HEK293 (cell line): Measurements from ENCODE around the gene APH1A.

Source experiments
- CTCF ChIA-PET: fragments of 350-600 bp; formaldehyde crosslinking; extraction: SDS; loops from one replicate; lab custom pipeline; 2021; ENCODE audit warnings: antibody characterized with exemption; lab: Yijun Ruan, JAX
- POLR2A ChIA-PET: fragments of 300-600 bp; formaldehyde crosslinking; extraction: SDS; loops from one replicate; lab custom pipeline; 2020; ENCODE audit warnings: antibody characterized with exemption, inconsistent platforms; lab: Yijun Ruan, JAX
- H3K27ac ChIP-seq: fragments of 200-500 bp; sonication (Bioruptor generic); 2 replicates; pipeline ENCODE4 v1.5.1; 2014; ENCODE audit warnings: low read depth, low read length, control low read depth, inconsistent platforms; ENCODE audit errors: extremely low read depth
- H3K36me3 ChIP-seq, 2 experiments: fragments of 200-500 bp in 1 of 2; sonication (Bioruptor generic) in 1 of 2; 1 replicate in 1 of 2; 2 replicates in 1 of 2; pipeline ENCODE4 v1.5.1; 2014 to 2017; ENCODE audit warnings: inconsistent platforms in 2 of 2, low read length in 2 of 2; ENCODE audit not compliant: control insufficient read depth in 2 of 2, insufficient read depth in 1 of 2
- H3K4me1 ChIP-seq: fragments of 200-500 bp; sonication (Bioruptor generic); 2 replicates; pipeline ENCODE4 v1.5.1; 2014; ENCODE audit warnings: mild to moderate bottlenecking, low read length, inconsistent platforms; ENCODE audit not compliant: control insufficient read depth, insufficient read depth
- H3K4me3 ChIP-seq: 2 replicates; pipeline ENCODE4 v1.5.1; 2011; ENCODE audit warnings: low read depth, mild to moderate bottlenecking, control low read depth, low read length, moderate library complexity
- H3K9me3 ChIP-seq: fragments of 200-500 bp; sonication (Bioruptor generic); 2 replicates; pipeline ENCODE4 v1.5.1; 2014; ENCODE audit warnings: low read depth, low read length, inconsistent platforms; ENCODE audit not compliant: control insufficient read depth, insufficient read depth
- OVOL3 ChIP-seq: fragments of 450-650 bp; formaldehyde crosslinking; IDR thresholded peaks from 2 replicates; pipeline ENCODE4 v1.5.1; 2016; ENCODE audit warnings: missing biosample characterization, missing genetic modification characterization
- RBAK ChIP-seq: fragments of 450-650 bp; formaldehyde crosslinking; IDR thresholded peaks from 2 replicates; pipeline ENCODE4 v1.5.1; 2016; ENCODE audit warnings: missing biosample characterization, missing genetic modification characterization
- REST ChIP-seq: fragments of 450-650 bp; formaldehyde crosslinking; IDR thresholded peaks from 2 replicates; pipeline ENCODE4 v1.5.1; 2016; ENCODE audit warnings: missing biosample characterization, missing genetic modification characterization
- SETDB1 ChIP-seq: IDR thresholded peaks from one replicate; pipeline ENCODE4 v1.6.1; 2017; ENCODE audit warnings: mild to moderate bottlenecking, low read length, moderate library complexity, mixed read lengths; ENCODE audit not compliant: insufficient read length
- SP2 ChIP-seq: fragments of 450-650 bp; formaldehyde crosslinking; IDR thresholded peaks from 2 replicates; pipeline ENCODE4 v1.5.1; 2016; ENCODE audit warnings: missing biosample characterization, missing genetic modification characterization
- WT1 ChIP-seq: fragments of 450-650 bp; formaldehyde crosslinking; IDR thresholded peaks from 2 replicates; pipeline ENCODE4 v1.5.1; 2016; ENCODE audit warnings: missing biosample characterization, missing genetic modification characterization
- ZBTB1 ChIP-seq: fragments of 450-650 bp; formaldehyde crosslinking; IDR thresholded peaks from 2 replicates; pipeline ENCODE4 v1.5.1; 2016; ENCODE audit warnings: missing biosample characterization, missing genetic modification characterization
- ZNF140 ChIP-seq: fragments of 450-650 bp; formaldehyde crosslinking; IDR thresholded peaks from 2 replicates; pipeline ENCODE4 v1.5.1; 2016; ENCODE audit warnings: missing biosample characterization, missing genetic modification characterization
- ZNF211 ChIP-seq: fragments of 450-650 bp; formaldehyde crosslinking; IDR thresholded peaks from 2 replicates; pipeline ENCODE4 v1.5.1; 2016; ENCODE audit warnings: low read depth, missing biosample characterization, missing genetic modification characterization
- ZNF335 ChIP-seq: fragments of 450-650 bp; formaldehyde crosslinking; conservative IDR thresholded peaks from 2 replicates; pipeline ENCODE4 v1.5.1; 2016; ENCODE audit warnings: missing biosample characterization, missing genetic modification characterization
- ZNF350 ChIP-seq: fragments of 450-650 bp; formaldehyde crosslinking; IDR thresholded peaks from 2 replicates; pipeline ENCODE4 v1.5.0; 2017; ENCODE audit warnings: missing biosample characterization, mild to moderate bottlenecking, missing genetic modification characterization
- ZNF354C ChIP-seq: fragments of 450-650 bp; formaldehyde crosslinking; IDR thresholded peaks from 2 replicates; pipeline ENCODE4 v1.5.1; 2016; ENCODE audit warnings: missing biosample characterization, missing genetic modification characterization, low read depth, borderline replicate concordance
- ZNF426 ChIP-seq: fragments of 450-650 bp; formaldehyde crosslinking; IDR thresholded peaks from 2 replicates; pipeline ENCODE4 v1.5.1; 2017; ENCODE audit warnings: missing biosample characterization, missing genetic modification characterization, mild to moderate bottlenecking, inconsistent platforms, moderate library complexity
- ZNF433 ChIP-seq: fragments of 450-650 bp; formaldehyde crosslinking; IDR thresholded peaks from 2 replicates; pipeline ENCODE4 v1.5.1; 2016; ENCODE audit warnings: missing biosample characterization, missing genetic modification characterization, low read depth
- ZNF501 ChIP-seq: fragments of 450-650 bp; formaldehyde crosslinking; IDR thresholded peaks from 2 replicates; pipeline ENCODE4 v1.5.1; 2016; ENCODE audit warnings: missing biosample characterization, missing genetic modification characterization
- ZNF610 ChIP-seq: fragments of 450-650 bp; formaldehyde crosslinking; IDR thresholded peaks from 2 replicates; pipeline ENCODE4 v1.5.1; 2016; ENCODE audit warnings: missing biosample characterization, missing genetic modification characterization, borderline replicate concordance
- ZNF626 ChIP-seq: fragments of 450-650 bp; sonication (Bioruptor Pico); formaldehyde crosslinking; IDR thresholded peaks from 2 replicates; pipeline ENCODE4 v1.5.1; 2018; ENCODE audit warnings: missing biosample characterization, missing genetic modification characterization, inconsistent platforms
- ZNF707 ChIP-seq: fragments of 450-650 bp; formaldehyde crosslinking; IDR thresholded peaks from 2 replicates; pipeline ENCODE4 v1.5.1; 2016; ENCODE audit warnings: missing biosample characterization, missing genetic modification characterization
- ZNF776 ChIP-seq: fragments of 450-650 bp; formaldehyde crosslinking; IDR thresholded peaks from 2 replicates; pipeline ENCODE4 v1.5.0; 2017; ENCODE audit warnings: missing biosample characterization, missing genetic modification characterization, borderline replicate concordance
- ZNF791 ChIP-seq: fragments of 450-650 bp; formaldehyde crosslinking; IDR thresholded peaks from 2 replicates; pipeline ENCODE4 v1.5.1; 2016; ENCODE audit warnings: missing biosample characterization, missing genetic modification characterization
- ZNF843 ChIP-seq: fragments of 450-650 bp; formaldehyde crosslinking; IDR thresholded peaks from 2 replicates; pipeline ENCODE4 v1.5.1; 2016; ENCODE audit warnings: missing biosample characterization, missing genetic modification characterization
- TF ChIP-seq, protein P1 (sequence below): fragments of 450-650 bp; formaldehyde crosslinking; IDR thresholded peaks from 2 replicates; pipeline ENCODE4 v1.5.1; 2017; ENCODE audit warnings: missing biosample characterization, missing genetic modification characterization

APH1A gene

DNA sequence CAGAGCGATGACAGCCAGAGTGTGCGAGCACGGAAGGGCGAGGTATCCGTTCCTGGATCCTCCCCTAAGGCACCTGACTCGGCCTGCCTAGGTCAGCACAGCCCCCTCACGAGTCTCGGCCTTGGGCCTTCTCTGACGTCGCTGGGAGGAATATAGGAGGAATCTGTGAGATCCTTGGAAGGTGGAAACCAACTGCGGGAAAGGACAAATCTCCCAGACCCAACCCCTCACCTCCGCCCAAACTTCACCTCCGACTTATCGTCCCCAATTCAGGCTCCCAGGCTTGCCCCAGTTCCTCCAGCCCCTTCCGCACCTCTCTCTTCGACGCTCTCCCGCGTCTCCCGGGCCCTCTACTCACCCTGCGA is 494 bp downstream of the APH1A start:
- TF ChIP-seq SP2 (tag by site-specific recombination), result peak; percentile 4
- TF ChIP-seq ZNF501, result no peak
- TF ChIP-seq, all 188 proteins: peak for 1
- peak overlapping the region; percentile 75 for H3K27ac ChIP-seq
- H3K36me3 ChIP-seq, result peaks cover 4 to 34% of the 10 kb centered on the region in 2 experiments; a peak in 2 of 3 replicates
- peak overlapping the region; percentile 67 for H3K4me3 ChIP-seq
- POLR2A ChIA-PET, result interaction anchor here (0.6 to 1.2 kb wide), 5 partner anchors 8 to 381 kb away, joined by 3 to 8 read pairs (median 4); partner anchors contain the start of gene CA14
- CTCF ChIA-PET, result interaction anchor here (2.4 to 4.8 kb wide), 2 partner anchors 12 to 13 kb away, joined by 13 to 33 read pairs; no protein-coding TSS in a partner anchor
- H3K9me3 ChIP-seq, result no peaks in the 10 kb centered on the region
- 0 out of 2 replicates have a peak, but pooled peaks cover 7% of the 10 kb centered on the region for H3K4me1 ChIP-seq

GRCh38 chr1:150267896-150268295 is 920 bp downstream of the APH1A start:
- Histone ChIP-seq H3K9me3 (no peaks in the 10 kb centered on the region), H3K4me1 (0 out of 2 replicates have a peak, but pooled peaks cover 7% of the 10 kb centered on the region), H3K27ac (peak overlapping the region; percentile 75), H3K4me3 (peak overlapping the region; percentile 67), H3K36me3 (peaks cover 4 to 34% of the 10 kb centered on the region in 2 experiments; a peak in 2 of 3 replicates)
- TF ChIP-seq ZNF350 (tag by site-specific recombination), result no peak
- no peak for TF ChIP-seq SETDB1
- TF ChIP-seq ZNF791 (tag by site-specific recombination), result no peak
- TF ChIP-seq RBAK (tag by site-specific recombination), result no peak
- TF ChIP-seq, protein P1, sequence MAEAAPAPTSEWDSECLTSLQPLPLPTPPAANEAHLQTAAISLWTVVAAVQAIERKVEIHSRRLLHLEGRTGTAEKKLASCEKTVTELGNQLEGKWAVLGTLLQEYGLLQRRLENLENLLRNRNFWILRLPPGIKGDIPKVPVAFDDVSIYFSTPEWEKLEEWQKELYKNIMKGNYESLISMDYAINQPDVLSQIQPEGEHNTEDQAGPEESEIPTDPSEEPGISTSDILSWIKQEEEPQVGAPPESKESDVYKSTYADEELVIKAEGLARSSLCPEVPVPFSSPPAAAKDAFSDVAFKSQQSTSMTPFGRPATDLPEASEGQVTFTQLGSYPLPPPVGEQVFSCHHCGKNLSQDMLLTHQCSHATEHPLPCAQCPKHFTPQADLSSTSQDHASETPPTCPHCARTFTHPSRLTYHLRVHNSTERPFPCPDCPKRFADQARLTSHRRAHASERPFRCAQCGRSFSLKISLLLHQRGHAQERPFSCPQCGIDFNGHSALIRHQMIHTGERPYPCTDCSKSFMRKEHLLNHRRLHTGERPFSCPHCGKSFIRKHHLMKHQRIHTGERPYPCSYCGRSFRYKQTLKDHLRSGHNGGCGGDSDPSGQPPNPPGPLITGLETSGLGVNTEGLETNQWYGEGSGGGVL (tag by site-specific recombination), result no peak
- no peak for TF ChIP-seq ZNF140 (tag by site-specific recombination)
- no peak for TF ChIP-seq OVOL3 (tag by site-specific recombination)
- TF ChIP-seq ZNF610, result no peak
- TF ChIP-seq REST (tag by site-specific recombination), result no peak
- no peak for TF ChIP-seq ZNF626
- TF ChIP-seq ZNF354C (tag by site-specific recombination), result no peak
- no peak for TF ChIP-seq ZNF426 (tag by site-specific recombination)
- no peak for TF ChIP-seq ZNF335 (tag by site-specific recombination)
- TF ChIP-seq ZNF433 (tag by site-specific recombination), result no peak
- TF ChIP-seq ZNF707 (tag by site-specific recombination), result no peak
- no peak for TF ChIP-seq ZBTB1 (tag by site-specific recombination)
- TF ChIP-seq WT1, result no peak
- no peak for TF ChIP-seq ZNF843 (tag by site-specific recombination)
- no peak for TF ChIP-seq ZNF211 (tag by site-specific recombination)
- no peak for TF ChIP-seq ZNF776 (tag by site-specific recombination)
- CTCF ChIA-PET, result interaction anchor here (2.4 kb wide), 1 partner anchor 12 kb away, joined by 13 read pairs; no protein-coding TSS in a partner anchor
- POLR2A ChIA-PET, result no interaction called here
